SU-DHL-6 (cell line): ENCODE data around the gene THSD4.

Experiments
- EZH2phosphoT487 ChIP-seq: fragments of 200-600 bp; sonication (generic), shearing (Covaris generic); conservative IDR thresholded peaks from 2 replicates; pipeline ENCODE4 v1.6.1; 2018; ENCODE audit warnings: mild to moderate bottlenecking, antibody characterized with exemption, low read length, moderate library complexity, mixed read lengths
- TF ChIP-seq, protein P1 (sequence below): fragments of 200-600 bp; sonication (generic); IDR thresholded peaks from one replicate; pipeline ENCODE4 v1.5.1; 2017; ENCODE audit warnings: antibody characterized with exemption, mild to moderate bottlenecking, low read length, moderate library complexity; ENCODE audit not compliant: insufficient read depth, poor library complexity, severe bottlenecking

DNA sequence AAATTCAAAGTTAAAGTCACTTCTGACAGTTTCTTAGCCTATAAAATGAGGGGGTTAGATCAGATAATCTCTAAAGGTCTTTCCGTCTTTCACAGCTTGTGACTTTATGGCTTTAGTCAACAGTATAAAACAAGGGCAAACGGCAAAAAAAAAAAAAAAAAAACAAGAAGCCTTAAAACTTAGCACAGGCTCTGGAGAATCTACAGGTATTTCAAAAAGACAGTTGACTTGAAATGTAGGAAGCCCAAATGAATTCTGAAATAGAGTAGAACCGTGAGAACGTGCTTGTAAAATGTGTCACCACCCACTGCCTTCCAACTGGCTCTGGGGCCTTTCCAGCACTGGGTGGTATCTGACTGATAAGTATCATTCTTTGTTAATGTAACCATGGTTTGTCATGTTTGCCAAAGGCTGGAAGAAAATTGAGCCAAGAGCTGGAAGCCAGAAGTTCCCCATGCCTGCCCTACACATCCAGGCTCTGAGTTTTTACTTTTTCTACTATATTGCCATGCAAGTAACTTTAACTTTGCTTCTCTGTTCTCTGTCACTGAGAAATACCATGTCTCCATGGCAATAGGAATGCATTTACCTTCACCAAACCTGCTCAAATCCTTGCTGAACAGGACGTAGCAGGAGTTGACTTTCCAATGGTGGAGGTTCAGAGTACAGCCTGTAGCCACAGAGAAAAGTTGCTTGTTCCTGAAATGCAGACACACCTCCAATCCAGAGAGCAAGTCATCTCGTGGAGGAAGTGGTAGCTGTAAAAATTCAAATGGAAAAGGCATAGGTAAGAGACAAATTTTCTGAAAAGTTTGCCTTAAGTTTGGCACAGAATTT is 35.8 kb upstream of the THSD4 start:
- TF ChIP-seq, protein P1, sequence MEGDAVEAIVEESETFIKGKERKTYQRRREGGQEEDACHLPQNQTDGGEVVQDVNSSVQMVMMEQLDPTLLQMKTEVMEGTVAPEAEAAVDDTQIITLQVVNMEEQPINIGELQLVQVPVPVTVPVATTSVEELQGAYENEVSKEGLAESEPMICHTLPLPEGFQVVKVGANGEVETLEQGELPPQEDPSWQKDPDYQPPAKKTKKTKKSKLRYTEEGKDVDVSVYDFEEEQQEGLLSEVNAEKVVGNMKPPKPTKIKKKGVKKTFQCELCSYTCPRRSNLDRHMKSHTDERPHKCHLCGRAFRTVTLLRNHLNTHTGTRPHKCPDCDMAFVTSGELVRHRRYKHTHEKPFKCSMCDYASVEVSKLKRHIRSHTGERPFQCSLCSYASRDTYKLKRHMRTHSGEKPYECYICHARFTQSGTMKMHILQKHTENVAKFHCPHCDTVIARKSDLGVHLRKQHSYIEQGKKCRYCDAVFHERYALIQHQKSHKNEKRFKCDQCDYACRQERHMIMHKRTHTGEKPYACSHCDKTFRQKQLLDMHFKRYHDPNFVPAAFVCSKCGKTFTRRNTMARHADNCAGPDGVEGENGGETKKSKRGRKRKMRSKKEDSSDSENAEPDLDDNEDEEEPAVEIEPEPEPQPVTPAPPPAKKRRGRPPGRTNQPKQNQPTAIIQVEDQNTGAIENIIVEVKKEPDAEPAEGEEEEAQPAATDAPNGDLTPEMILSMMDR: no peak
- no peak for TF ChIP-seq EZH2phosphoT487
